ENCODE results near the gene LIX1.

DNA sequence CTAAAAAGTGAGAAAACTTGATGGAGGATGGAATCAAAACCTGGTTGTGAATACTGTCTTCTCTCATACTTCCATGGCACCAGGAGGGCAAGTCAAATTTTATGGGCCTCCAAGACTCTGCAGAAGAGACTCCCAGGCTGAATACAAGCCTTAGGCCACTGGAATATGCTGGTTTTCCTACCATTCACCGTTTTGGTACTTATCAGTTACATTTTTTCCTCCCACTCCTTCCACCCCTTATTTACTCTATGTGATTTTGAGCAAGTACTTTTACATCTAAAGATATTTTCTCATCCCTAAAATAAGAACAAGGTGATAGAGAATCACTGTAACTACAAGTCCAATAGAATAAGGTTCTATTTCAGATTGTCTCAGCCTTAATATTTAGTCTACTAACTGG is 8.0 kb upstream of the LIX1 start:
- TF ChIP-seq ZNF530 (CRISPR knock-in tag; IDR thresholded peaks at IDR 0.05; ENCODE audit: low read depth), result no peak
- no peak for TF ChIP-seq EZH2 (conservative IDR thresholded peaks at IDR 0.05; ENCODE audit: low read depth, low read length)
- no peak for TF ChIP-seq RAD51 (IDR thresholded peaks at IDR 0.05; ENCODE audit: borderline replicate concordance)
- TF ChIP-seq RBAK (CRISPR knock-in tag; IDR thresholded peaks at IDR 0.05), result no peak
- TF ChIP-seq, protein P1, sequence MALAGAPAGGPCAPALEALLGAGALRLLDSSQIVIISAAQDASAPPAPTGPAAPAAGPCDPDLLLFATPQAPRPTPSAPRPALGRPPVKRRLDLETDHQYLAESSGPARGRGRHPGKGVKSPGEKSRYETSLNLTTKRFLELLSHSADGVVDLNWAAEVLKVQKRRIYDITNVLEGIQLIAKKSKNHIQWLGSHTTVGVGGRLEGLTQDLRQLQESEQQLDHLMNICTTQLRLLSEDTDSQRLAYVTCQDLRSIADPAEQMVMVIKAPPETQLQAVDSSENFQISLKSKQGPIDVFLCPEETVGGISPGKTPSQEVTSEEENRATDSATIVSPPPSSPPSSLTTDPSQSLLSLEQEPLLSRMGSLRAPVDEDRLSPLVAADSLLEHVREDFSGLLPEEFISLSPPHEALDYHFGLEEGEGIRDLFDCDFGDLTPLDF (CRISPR knock-in tag; IDR thresholded peaks at IDR 0.05), result no peak
- TF ChIP-seq KAT7 (CRISPR knock-in tag; IDR thresholded peaks at IDR 0.05; ENCODE audit: borderline replicate concordance), result no peak
- no peak for TF ChIP-seq ZNF138 (CRISPR knock-in tag; IDR thresholded peaks at IDR 0.05; ENCODE audit: low read depth)
- TF ChIP-seq NFE2L1 (CRISPR knock-in tag; IDR thresholded peaks at IDR 0.05; ENCODE audit: borderline replicate concordance), result no peak
- TF ChIP-seq, protein P2, sequence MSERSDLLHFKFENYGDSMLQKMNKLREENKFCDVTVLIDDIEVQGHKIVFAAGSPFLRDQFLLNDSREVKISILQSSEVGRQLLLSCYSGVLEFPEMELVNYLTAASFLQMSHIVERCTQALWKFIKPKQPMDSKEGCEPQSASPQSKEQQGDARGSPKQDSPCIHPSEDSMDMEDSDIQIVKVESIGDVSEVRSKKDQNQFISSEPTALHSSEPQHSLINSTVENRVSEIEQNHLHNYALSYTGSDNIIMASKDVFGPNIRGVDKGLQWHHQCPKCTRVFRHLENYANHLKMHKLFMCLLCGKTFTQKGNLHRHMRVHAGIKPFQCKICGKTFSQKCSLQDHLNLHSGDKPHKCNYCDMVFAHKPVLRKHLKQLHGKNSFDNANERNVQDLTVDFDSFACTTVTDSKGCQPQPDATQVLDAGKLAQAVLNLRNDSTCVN (CRISPR knock-in tag; IDR thresholded peaks at IDR 0.05; ENCODE audit: borderline replicate concordance), result no peak
